Psoas muscle (tissue), 7 donors: ENCODE data around the gene SRP72. TPM values are rescaled to one million over a fixed set of nuclear protein-coding genes. Genes with fewer than 3 reads are reported as not detected.

ENCODE experiments used
- polyA plus RNA-seq, 3 donors: library from polyadenylated mRNA; stranded (reverse); fragments of 200-250 nt; gene quantifications; one replicate each; pipeline ENCODE4 v1.2.3, GENCODE V29; 2013
- total RNA-seq, 4 donors: library from RNA; stranded (reverse); fragmentation: NEBNext Ultra II Directional in 2 of 4; extraction: Animal tissue kit (Norgen Biotek cat#: 25700) in 2 of 4; gene quantifications; one replicate each; pipeline versions ENCODE4 v1.2.1 to v1.2.4, GENCODE V29; 2021 to 2023
- donor health status: healthy with polysubstance abuse.
- donor health status: DM: no; HTN: no; CAD: no; lungs with moderate emphysema.
- donor health status: Bipolar disorder and iron deficiency.
- donor health status: healthy.
- donor health status: DM: no; HTN: no; CAD: no.
- donor health status: DM: no; HTN: no; CAD: no.
- donor health status: DM: yes; HTN: yes; CAD: no.

SRP72 gene
- total and polyA plus RNA-seq, 7 donors: 32.7 to 68.0 (median 47.2) TPM

Other genes with a start within 250 kb of the SRP72 start
- 1 to 10 TPM; 4.5 to 6.9 (median 5.9) TPM for gene AASDH, start 80.1 kb upstream of the SRP72 start, total RNA-seq
- 1 to 10 TPM; 2.1 to 6.8 (median 3.5) TPM for gene AASDH, start 80.1 kb upstream of the SRP72 start, polyA plus RNA-seq
- 1 to 10 TPM; 5.0 to 8.1 (median 6.6) TPM for gene PPAT, start 32.0 kb upstream of the SRP72 start, total RNA-seq
- 1 to 10 TPM; 1.8 to 8.1 (median 3.7) TPM for gene PPAT, start 32.0 kb upstream of the SRP72 start, polyA plus RNA-seq
- 10 to 100 TPM; 26.9 to 59.6 (median 36.5) TPM for gene PAICS, start 31.4 kb upstream of the SRP72 start, total RNA-seq
- gene PAICS, start 31.4 kb upstream of the SRP72 start, polyA plus RNA-seq: 10 to 100 TPM; 33.9 to 66.9 (median 34.2) TPM
- under 1 TPM in 1 of 4 donors, not detected in 3; 0.15 TPM for gene ARL9, start 38.2 kb downstream of the SRP72 start, total RNA-seq
- gene ARL9, start 38.2 kb downstream of the SRP72 start, polyA plus RNA-seq: under 1 TPM in 2 of 3 donors, not detected in 1; 0.09 to 0.25 TPM
- 1 to 10 TPM; 4.0 to 9.8 (median 6.0) TPM for gene HOPX, start 213.7 kb downstream of the SRP72 start, total RNA-seq
- 1 to 10 TPM; 5.0 to 6.5 (median 5.9) TPM for gene HOPX, start 213.7 kb downstream of the SRP72 start, polyA plus RNA-seq